Progenitor cell of endocrine pancreas (in vitro differentiated cells): ENCODE data around the gene ZGLP1. TPM values are rescaled to one million over a fixed set of nuclear protein-coding genes. Genes with fewer than 3 reads are reported as not detected.

Experiments used
- DNase-seq: peaks from one replicate; pipeline ENCODE4 v3.0.0; 2021; ENCODE audit warnings: low spot score; ENCODE audit not compliant: unreplicated experiment
- H3K27ac Mint-ChIP-seq: 2 replicates; pipeline ENCODE4 v1.8.0; 2021; ENCODE audit warnings: mild to moderate bottlenecking, moderate library complexity, mixed read lengths
- H3K27me3 Mint-ChIP-seq: 2 replicates; pipeline ENCODE4 v1.8.0; 2021; ENCODE audit warnings: mixed read lengths
- H3K36me3 Mint-ChIP-seq: 2 replicates; pipeline ENCODE4 v1.8.0; 2022; ENCODE audit warnings: mixed read lengths; ENCODE audit not compliant: insufficient read depth
- H3K4me1 Mint-ChIP-seq: 2 replicates; pipeline ENCODE4 v1.8.0; 2021; ENCODE audit warnings: low read depth, mixed read lengths
- H3K4me3 Mint-ChIP-seq: 2 replicates; pipeline ENCODE4 v1.8.0; 2021; ENCODE audit warnings: low read depth, mild to moderate bottlenecking, moderate library complexity, mixed read lengths
- H3K9me3 Mint-ChIP-seq: 2 replicates; pipeline ENCODE4 v1.8.0; 2021; ENCODE audit warnings: low read depth, mixed read lengths
- total RNA-seq: library from RNA; stranded (reverse); gene quantifications from 2 replicates; pipeline ENCODE4 v1.2.1, GENCODE V29; 2021
- TF ChIP-seq, protein P1 (sequence below): fragments of 200-600 bp; sonication (generic); IDR thresholded peaks from one replicate; pipeline ENCODE4 v1.5.0; 2021; ENCODE audit warnings: antibody characterized with exemption, mild to moderate bottlenecking; ENCODE audit not compliant: unreplicated experiment

ZGLP1 gene
- total RNA-seq, 1 donor from 2014 or later, result 26.8 TPM

GRCh38 chr19:10286803-10287737 lies 22.5 kb downstream of the ZGLP1 start, which contains the start of gene ICAM4:
Gene ICAM4 (plus strand): TSS chr19:10286955. CDS start chr19:10287013, 58 bp downstream.
- TF ChIP-seq, protein P1, sequence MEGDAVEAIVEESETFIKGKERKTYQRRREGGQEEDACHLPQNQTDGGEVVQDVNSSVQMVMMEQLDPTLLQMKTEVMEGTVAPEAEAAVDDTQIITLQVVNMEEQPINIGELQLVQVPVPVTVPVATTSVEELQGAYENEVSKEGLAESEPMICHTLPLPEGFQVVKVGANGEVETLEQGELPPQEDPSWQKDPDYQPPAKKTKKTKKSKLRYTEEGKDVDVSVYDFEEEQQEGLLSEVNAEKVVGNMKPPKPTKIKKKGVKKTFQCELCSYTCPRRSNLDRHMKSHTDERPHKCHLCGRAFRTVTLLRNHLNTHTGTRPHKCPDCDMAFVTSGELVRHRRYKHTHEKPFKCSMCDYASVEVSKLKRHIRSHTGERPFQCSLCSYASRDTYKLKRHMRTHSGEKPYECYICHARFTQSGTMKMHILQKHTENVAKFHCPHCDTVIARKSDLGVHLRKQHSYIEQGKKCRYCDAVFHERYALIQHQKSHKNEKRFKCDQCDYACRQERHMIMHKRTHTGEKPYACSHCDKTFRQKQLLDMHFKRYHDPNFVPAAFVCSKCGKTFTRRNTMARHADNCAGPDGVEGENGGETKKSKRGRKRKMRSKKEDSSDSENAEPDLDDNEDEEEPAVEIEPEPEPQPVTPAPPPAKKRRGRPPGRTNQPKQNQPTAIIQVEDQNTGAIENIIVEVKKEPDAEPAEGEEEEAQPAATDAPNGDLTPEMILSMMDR, result no peak
- peaks cover 76% of the 10 kb centered on the region for H3K27me3 Mint-ChIP-seq
- peaks cover 7% of the 10 kb centered on the region for H3K4me1 Mint-ChIP-seq
- DNase-seq, result no peak
- H3K36me3 Mint-ChIP-seq, result no peaks in the 10 kb centered on the region
- H3K9me3 Mint-ChIP-seq, result no peaks in the 10 kb centered on the region
- H3K27ac Mint-ChIP-seq, result no peak within 1 kb of the TSS
- no peak within 1 kb of the TSS for H3K4me3 Mint-ChIP-seq

GRCh38 chr19:10285393-10285792 lies 24.2 kb downstream of the ZGLP1 start:
- no peaks in the 10 kb centered on the region for H3K9me3 Mint-ChIP-seq
- TF ChIP-seq, protein P1, result no peak
- DNase-seq, result no peak
- peaks cover 59% of the 10 kb centered on the region for H3K27me3 Mint-ChIP-seq
- H3K27ac Mint-ChIP-seq, result no peak overlapping the region
- peaks cover 5% of the 10 kb centered on the region for H3K4me1 Mint-ChIP-seq
- H3K4me3 Mint-ChIP-seq, result no peak overlapping the region
- H3K36me3 Mint-ChIP-seq, result no peaks in the 10 kb centered on the region

- TF ChIP-seq, protein P1, result no peak
- Mint-ChIP-seq H3K4me1 (peaks cover 3% of the 10 kb centered on the region), H3K9me3 (no peaks in the 10 kb centered on the region), H3K36me3 (no peaks in the 10 kb centered on the region), H3K27me3 (peaks cover 56% of the 10 kb centered on the region), H3K4me3 (no peak overlapping the region), H3K27ac (no peak overlapping the region)
- no peak for DNase-seq
Observed at GRCh38 chr19:10284960-10285278, 24.7 kb downstream of the ZGLP1 start.

DNA sequence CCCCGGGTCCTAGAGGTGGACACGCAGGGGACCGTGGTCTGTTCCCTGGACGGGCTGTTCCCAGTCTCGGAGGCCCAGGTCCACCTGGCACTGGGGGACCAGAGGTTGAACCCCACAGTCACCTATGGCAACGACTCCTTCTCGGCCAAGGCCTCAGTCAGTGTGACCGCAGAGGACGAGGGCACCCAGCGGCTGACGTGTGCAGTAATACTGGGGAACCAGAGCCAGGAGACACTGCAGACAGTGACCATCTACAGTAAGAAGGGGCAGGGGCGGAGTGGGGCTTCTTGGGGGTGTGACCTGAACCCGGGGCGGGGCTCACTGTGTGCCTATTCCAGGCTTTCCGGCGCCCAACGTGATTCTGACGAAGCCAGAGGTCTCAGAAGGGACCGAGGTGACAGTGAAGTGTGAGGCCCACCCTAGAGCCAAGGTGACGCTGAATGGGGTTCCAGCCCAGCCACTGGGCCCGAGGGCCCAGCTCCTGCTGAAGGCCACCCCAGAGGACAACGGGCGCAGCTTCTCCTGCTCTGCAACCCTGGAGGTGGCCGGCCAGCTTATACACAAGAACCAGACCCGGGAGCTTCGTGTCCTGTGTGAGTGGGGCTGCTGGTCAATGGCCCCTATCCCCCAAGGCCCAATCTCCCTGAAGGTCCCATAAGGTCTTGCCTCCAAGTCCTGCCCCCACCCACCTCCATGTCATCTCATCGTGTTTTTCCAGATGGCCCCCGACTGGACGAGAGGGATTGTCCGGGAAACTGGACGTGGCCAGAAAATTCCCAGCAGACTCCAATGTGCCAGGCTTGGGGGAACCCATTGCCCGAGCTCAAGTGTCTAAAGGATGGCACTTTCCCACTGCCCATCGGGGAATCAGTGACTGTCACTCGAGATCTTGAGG lies 25.3 kb downstream of the ZGLP1 start:
- Mint-ChIP-seq H3K27me3 (peaks cover 57% of the 10 kb centered on the region), H3K36me3 (no peaks in the 10 kb centered on the region)

More for the DNA sequence above, 25.3 kb downstream of the ZGLP1 start:
- Mint-ChIP-seq H3K4me3 (no peak overlapping the region), H3K27ac (no peak overlapping the region), H3K9me3 (no peaks in the 10 kb centered on the region), H3K4me1 (peaks cover 3% of the 10 kb centered on the region)
- TF ChIP-seq, protein P1, result no peak
- DNase-seq, result no peak
